K562 (cell line): Measurements from ENCODE around the gene R3HDM2. TPM values are rescaled to one million over a fixed set of nuclear protein-coding genes. Genes with fewer than 3 reads are reported as not detected.

Source experiments
- BRD4 ChIP-seq: fragments of 200-600 bp; sonication (generic); IDR thresholded peaks from 2 replicates; pipeline ENCODE4 v1.6.1; 2017; ENCODE audit warnings: inconsistent platforms
- HCFC1 ChIP-seq: IDR thresholded peaks from 2 replicates; pipeline ENCODE4 v1.6.1; 2012; ENCODE audit warnings: low read depth, low read length, improper control_type of control experiment
- HINFP ChIP-seq: fragments of 450-650 bp; conservative IDR thresholded peaks from 2 replicates; pipeline ENCODE4 v1.6.1; 2016; ENCODE audit warnings: missing genetic modification characterization, low read depth, mild to moderate bottlenecking, control low read depth, missing compliant biosample characterization
- HMGXB4 ChIP-seq: sonication (generic); formaldehyde crosslinking; IDR thresholded peaks from 2 replicates; pipeline ENCODE4 v1.8.1; 2023; ENCODE audit warnings: mild to moderate bottlenecking, missing genetic modification reagents
- KAT2B ChIP-seq: IDR thresholded peaks from one replicate; pipeline ENCODE4 v1.6.1; 2012; ENCODE audit warnings: low read depth, mild to moderate bottlenecking, control low read depth, inconsistent platforms, low read length, moderate library complexity
- MTA1 ChIP-seq: fragments of 450-650 bp; IDR thresholded peaks from 2 replicates; pipeline ENCODE4 v1.6.1; 2017; ENCODE audit warnings: borderline replicate concordance
- RERE ChIP-seq: sonication (generic); formaldehyde crosslinking; IDR thresholded peaks from 2 replicates; pipeline ENCODE4 v1.8.0; 2023; ENCODE audit warnings: missing genetic modification reagents, mild to moderate bottlenecking, borderline replicate concordance
- SMAD4 ChIP-seq: fragments of 250-450 bp; sonication (Bioruptor Pico); conservative IDR thresholded peaks from 2 replicates; pipeline ENCODE4 v1.8.0; 2021; ENCODE audit warnings: inconsistent platforms, mild to moderate bottlenecking, moderate library complexity
- TEAD2 ChIP-seq: fragments of 450-650 bp; IDR thresholded peaks from 2 replicates; pipeline ENCODE4 v1.6.1; 2016; ENCODE audit warnings: missing genetic modification characterization, control low read depth, missing compliant biosample characterization
- ZBTB7A ChIP-seq: IDR thresholded peaks from 2 replicates; pipeline ENCODE4 v1.6.1; 2011; ENCODE audit warnings: low read depth, mild to moderate bottlenecking, low read length, moderate library complexity, borderline replicate concordance; ENCODE audit not compliant: control insufficient read depth
- ZNF24 ChIP-seq: fragments of 450-650 bp; IDR thresholded peaks from 2 replicates; pipeline ENCODE4 v1.6.1; 2016
- ZNF277 ChIP-seq: fragments of 250-450 bp; sonication (Bioruptor Pico); IDR thresholded peaks from 2 replicates; pipeline ENCODE4 v1.8.0; 2022; ENCODE audit warnings: inconsistent platforms, mild to moderate bottlenecking, moderate library complexity, borderline replicate concordance
- ZNF408 ChIP-seq: fragments of 250-450 bp; sonication (Bioruptor Pico); IDR thresholded peaks from 2 replicates; pipeline ENCODE4 v1.4.0; 2020; ENCODE audit warnings: low read depth, mild to moderate bottlenecking, moderate library complexity
- ZNF696 ChIP-seq: fragments of 250-450 bp; sonication (Bioruptor Pico); conservative IDR thresholded peaks from 2 replicates; pipeline ENCODE4 v1.4.0; 2020; ENCODE audit warnings: mild to moderate bottlenecking, moderate library complexity
- polyA plus RNA-seq, 8 experiments: library from polyadenylated mRNA; depleted of rRNA in 4 of 8; stranded (reverse) in 5 of 8; unstranded in 3 of 8; fragments of >200 nt; fragmentation: Nextera tagmentation in 2 of 8; fragmentation: Illumina TruSeq in 1 of 8; extraction: Ambion mirVana in 2 of 8; extraction: Trizol in 1 of 8; gene quantifications; 2 replicates each; pipeline versions ENCODE4 v1.2.1 to v1.2.3, GENCODE V29; 2011 to 2014; ENCODE audit warnings: inconsistent platforms in 1 of 8, missing spikeins in 1 of 8
- total RNA-seq, 7 experiments: library from RNA; depleted of rRNA in 6 of 7; stranded (reverse); fragments of >200 nt in 6 of 7; fragmentation: Illumina TruSeq in 2 of 7; extraction: Trizol in 2 of 7; gene quantifications; 2 replicates each; pipeline versions ENCODE4 v1.2.1 to v1.2.3, GENCODE V29; 2011 to 2021; ENCODE audit warnings: low replicate concordance in 1 of 7

The R3HDM2 gene
- total and polyA plus RNA-seq, 9 of the 15 experiments (the other 6 are each of a cell fraction or from before 2014, with no cell fraction given): 3.3 to 18.8 (median 9.0) TPM

- TF ChIP-seq SMAD4 (CRISPR knock-in tag) (peak; percentile 32; the same call in 1 of the 2 replicates), HMGXB4 (0 out of 2 replicates have a peak, but pooled peaks have one; percentile 65), HCFC1 (peak; percentile 93; the same call in 1 of the 2 replicates), RERE (CRISPR knock-in tag) (0 out of 2 replicates have a peak, but pooled peaks have one; percentile 77), MTA1 (no peak; the same call in 1 of the 2 replicates), ZNF277 (CRISPR knock-in tag) (no peak), ZBTB7A (0 out of 2 replicates have a peak, but pooled peaks have one; percentile 32), BRD4 (peak; percentile 93), HINFP (peak; percentile 57), ZNF696 (CRISPR knock-in tag) (no peak), KAT2B (no peak), ZNF24 (no peak), TEAD2 (tag) (no peak), ZNF408 (CRISPR knock-in tag) (no peak)
Measured at GRCh38 chr12:57229634-57230380, 201.0 kb downstream of the R3HDM2 start, which contains the start of gene SHMT2 (continued).
